NCI-H2227 (cell line): ENCODE data around the gene VPS13D.

Experiments
- DNase-seq: peaks from one replicate; lab custom pipeline; 2025; ENCODE audit not compliant: unreplicated experiment; lab: John Stamatoyannopoulos, UW

VPS13D gene

GRCh38 chr1:12417389-12417788 lies 187.6 kb downstream of the VPS13D start:
- DNase-seq = no peak

- no peak for DNase-seq
Observed at GRCh38 chr1:12420171-12420570, 190.3 kb downstream of the VPS13D start.

- DNase-seq = no peak
Observed at GRCh38 chr1:12422488-12422887, 192.7 kb downstream of the VPS13D start.

GRCh38 chr1:12424087-12424529 lies 194.3 kb downstream of the VPS13D start:
- no peak for DNase-seq

- no peak for DNase-seq
Observed at GRCh38 chr1:12424793-12425192, 195.0 kb downstream of the VPS13D start.

GRCh38 chr1:12426030-12426429 lies 196.2 kb downstream of the VPS13D start:
- no peak for DNase-seq

GRCh38 chr1:12428334-12428733 lies 198.5 kb downstream of the VPS13D start:
- no peak for DNase-seq

GRCh38 chr1:12430525-12430924 lies 200.7 kb downstream of the VPS13D start:
- DNase-seq = no peak

- no peak for DNase-seq
Observed at GRCh38 chr1:12432897-12433296, 203.1 kb downstream of the VPS13D start.

GRCh38 chr1:12433323-12434053 lies 203.7 kb downstream of the VPS13D start:
- DNase-seq = no peak

- no peak for DNase-seq
Observed at GRCh38 chr1:12434174-12434573, 204.3 kb downstream of the VPS13D start.

GRCh38 chr1:12434686-12435085 lies 204.9 kb downstream of the VPS13D start:
- DNase-seq = no peak

GRCh38 chr1:12435639-12436344 lies 206.0 kb downstream of the VPS13D start:
- DNase-seq = no peak

GRCh38 chr1:12436345-12436658 lies 206.5 kb downstream of the VPS13D start:
- DNase-seq = no peak

GRCh38 chr1:12436817-12437599 lies 207.2 kb downstream of the VPS13D start:
- no peak for DNase-seq

GRCh38 chr1:12437629-12438028 lies 207.8 kb downstream of the VPS13D start:
- no peak for DNase-seq

GRCh38 chr1:12438349-12438924 lies 208.6 kb downstream of the VPS13D start:
- no peak for DNase-seq

GRCh38 chr1:12439073-12439472 lies 209.2 kb downstream of the VPS13D start:
- no peak for DNase-seq

- DNase-seq = no peak
Observed at GRCh38 chr1:12441414-12442105, 211.7 kb downstream of the VPS13D start.

- no peak for DNase-seq
Observed at GRCh38 chr1:12442217-12442616, 212.4 kb downstream of the VPS13D start.

- DNase-seq = no peak
Observed at GRCh38 chr1:12443151-12443550, 213.3 kb downstream of the VPS13D start.
